Measurements from ENCODE around the gene ELAVL1. TPM values are rescaled to one million over a fixed set of nuclear protein-coding genes. Genes with fewer than 3 reads are reported as not detected.

The ELAVL1 gene
- total and polyA plus RNA-seq, 2 of the 13 experiments (the other 11 are each of a cell fraction or from before 2014, with no cell fraction given) = 27.9 to 38.4 TPM

- TF ChIP-seq AFF4 (CRISPR knock-in tag; IDR thresholded peaks at IDR 0.05) (no peak), YEATS2 (CRISPR knock-in tag; IDR thresholded peaks at IDR 0.05; ENCODE audit: borderline replicate concordance) (no peak), MBNL3 (CRISPR knock-in tag; conservative IDR thresholded peaks at IDR 0.05) (no peak), PRMT3 (CRISPR knock-in tag; IDR thresholded peaks at IDR 0.05; ENCODE audit: borderline replicate concordance, low read depth) (peak; percentile 76), ZNF430 (CRISPR knock-in tag; IDR thresholded peaks at IDR 0.05) (peak; percentile 62; the same call in 1 of the 2 replicates), HDAC1 (CRISPR knock-in tag; IDR thresholded peaks at IDR 0.05) (peak; percentile 44; the same call in 1 of the 2 replicates), PBX3 (CRISPR knock-in tag; IDR thresholded peaks at IDR 0.05; ENCODE audit: borderline replicate concordance) (no peak), ZNF224 (CRISPR knock-in tag; IDR thresholded peaks at IDR 0.05) (no peak), GTF2F1 (IDR thresholded peaks at IDR 0.05; ENCODE audit: low read length) (no peak), TCF7 (IDR thresholded peaks at IDR 0.05; ENCODE audit: low read depth) (no peak), ZBTB39 (CRISPR knock-in tag; IDR thresholded peaks at IDR 0.05) (peak; percentile 61; the same call in 1 of the 2 replicates), IKZF4 (CRISPR knock-in tag; IDR thresholded peaks at IDR 0.05; ENCODE audit: borderline replicate concordance, low read depth, not compliant biosample characterization) (peak; percentile 92), HOXD1 (CRISPR knock-in tag; IDR thresholded peaks at IDR 0.05) (peak; percentile 41; the same call in 1 of the 2 replicates), MIER2 (CRISPR knock-in tag; IDR thresholded peaks at IDR 0.05) (no peak), ZBTB33 (CRISPR knock-in tag; IDR thresholded peaks at IDR 0.05) (peak; percentile 55; the same call in 1 of the 2 replicates), ELF3 (CRISPR knock-in tag; IDR thresholded peaks at IDR 0.05) (0 out of 2 replicates have a peak, but pooled peaks have one; percentile 40), HMGXB4 (CRISPR knock-in tag; IDR thresholded peaks at IDR 0.05; ENCODE audit: borderline replicate concordance in 1 of 2, low read depth in 1 of 2) (peak; percentile 70 to 89)
Observed at GRCh38 chr19:7925171-7925851, 80.1 kb downstream of the ELAVL1 start (continued).
